SU-DHL-6 (cell line): Measurements from ENCODE around the gene RPS6KL1.
"Not testable (repeated sequence)": the region's sequence is repeated elsewhere in the genome, so short reads cannot be mapped to it uniquely, and the experiment has no call there.

ENCODE experiments used
- EZH2phosphoT487 ChIP-seq: fragments of 200-600 bp; sonication (generic), shearing (Covaris generic); conservative IDR thresholded peaks from 2 replicates; pipeline ENCODE4 v1.6.1; 2018; ENCODE audit warnings: mild to moderate bottlenecking, antibody characterized with exemption, low read length, moderate library complexity, mixed read lengths
- TF ChIP-seq, protein P1 (sequence below): fragments of 200-600 bp; sonication (generic); IDR thresholded peaks from one replicate; pipeline ENCODE4 v1.5.1; 2017; ENCODE audit warnings: antibody characterized with exemption, mild to moderate bottlenecking, low read length, moderate library complexity; ENCODE audit not compliant: insufficient read depth, poor library complexity, severe bottlenecking

DNA sequence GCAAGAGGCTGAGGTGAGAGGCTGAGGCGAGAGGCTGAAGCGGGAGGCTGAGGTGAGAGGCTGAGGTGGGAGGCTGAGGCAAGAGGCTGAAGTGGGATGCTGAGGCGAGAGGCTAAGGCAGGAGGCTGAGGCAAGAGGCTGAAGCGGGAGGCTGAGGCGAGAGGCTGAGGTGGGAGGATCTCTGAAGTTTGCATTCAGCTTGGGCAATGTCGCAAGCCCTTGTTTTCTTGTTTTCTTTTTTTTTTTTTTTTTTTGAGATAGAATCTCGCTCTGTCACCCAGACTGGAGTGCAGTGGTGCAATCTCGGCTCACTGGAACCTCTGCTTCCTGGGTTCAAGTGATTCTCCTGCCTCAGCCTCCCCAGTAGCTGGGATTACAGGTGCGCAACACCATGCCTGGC is 8.7 kb upstream of the RPS6KL1 start:
- TF ChIP-seq, protein P1, sequence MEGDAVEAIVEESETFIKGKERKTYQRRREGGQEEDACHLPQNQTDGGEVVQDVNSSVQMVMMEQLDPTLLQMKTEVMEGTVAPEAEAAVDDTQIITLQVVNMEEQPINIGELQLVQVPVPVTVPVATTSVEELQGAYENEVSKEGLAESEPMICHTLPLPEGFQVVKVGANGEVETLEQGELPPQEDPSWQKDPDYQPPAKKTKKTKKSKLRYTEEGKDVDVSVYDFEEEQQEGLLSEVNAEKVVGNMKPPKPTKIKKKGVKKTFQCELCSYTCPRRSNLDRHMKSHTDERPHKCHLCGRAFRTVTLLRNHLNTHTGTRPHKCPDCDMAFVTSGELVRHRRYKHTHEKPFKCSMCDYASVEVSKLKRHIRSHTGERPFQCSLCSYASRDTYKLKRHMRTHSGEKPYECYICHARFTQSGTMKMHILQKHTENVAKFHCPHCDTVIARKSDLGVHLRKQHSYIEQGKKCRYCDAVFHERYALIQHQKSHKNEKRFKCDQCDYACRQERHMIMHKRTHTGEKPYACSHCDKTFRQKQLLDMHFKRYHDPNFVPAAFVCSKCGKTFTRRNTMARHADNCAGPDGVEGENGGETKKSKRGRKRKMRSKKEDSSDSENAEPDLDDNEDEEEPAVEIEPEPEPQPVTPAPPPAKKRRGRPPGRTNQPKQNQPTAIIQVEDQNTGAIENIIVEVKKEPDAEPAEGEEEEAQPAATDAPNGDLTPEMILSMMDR = not testable (repeated sequence)
- not testable (repeated sequence) for TF ChIP-seq EZH2phosphoT487
